ENCODE measurements around the gene SEC16A.

SEC16A gene

DNA sequence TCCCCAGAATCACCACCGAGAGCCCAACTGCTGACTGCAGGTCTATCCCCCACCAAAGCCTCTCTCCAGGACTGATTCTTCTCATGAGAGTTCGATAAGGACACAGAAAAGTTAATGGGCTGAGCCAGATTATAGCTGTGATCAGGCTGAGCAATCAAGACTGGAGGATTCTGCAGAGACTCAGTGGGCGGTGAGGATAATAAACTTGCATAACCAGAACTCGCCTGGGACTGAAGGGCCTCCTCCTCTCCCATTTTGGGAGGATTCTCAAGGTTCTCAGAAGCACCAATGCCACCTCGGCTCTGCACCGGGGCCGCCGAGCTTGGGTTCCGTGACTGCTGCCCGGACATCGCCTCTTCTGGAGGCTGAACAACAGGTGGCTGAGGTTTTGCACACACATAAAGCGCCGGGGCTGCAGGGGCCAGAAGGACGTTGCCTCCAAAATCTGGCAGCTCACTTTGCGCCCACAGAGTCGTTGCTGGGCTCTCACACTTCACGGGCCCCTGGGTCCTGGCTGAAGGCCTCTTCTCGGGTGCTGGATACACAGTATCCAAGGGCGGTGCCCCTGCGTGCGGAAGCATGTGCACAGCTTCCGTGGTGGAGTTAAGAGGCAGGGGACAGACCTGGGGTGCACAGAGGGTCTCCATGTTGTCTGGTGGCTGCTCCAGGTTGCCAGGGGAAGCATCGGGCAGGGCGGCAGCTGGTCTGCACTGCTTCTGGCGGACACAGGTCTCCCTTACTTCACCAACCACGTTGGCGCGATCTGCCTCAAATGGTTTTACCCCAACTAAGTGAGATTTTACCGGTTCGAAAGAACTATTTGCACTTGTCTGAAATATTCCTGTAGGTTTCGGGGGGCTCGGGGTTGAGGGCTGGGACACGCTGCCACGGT lies 7.6 kb downstream of the SEC16A start:
- no peaks in the 10 kb centered on the region for H3K27me3 ChIP-seq (ENCODE audit: insufficient read depth, low read length)
- H3K9me3 ChIP-seq (ENCODE audit: insufficient read depth, low read depth, low read length), result no peaks in the 10 kb centered on the region
- H3K9ac ChIP-seq (ENCODE audit: low read depth, low read length), result no peak overlapping the region
- no peak overlapping the region for H3K4me3 ChIP-seq (ENCODE audit: low read length)
- H3K27ac ChIP-seq (ENCODE audit: low read depth, low read length), result no peak overlapping the region
- H3K36me3 ChIP-seq (ENCODE audit: insufficient read depth, low read length), result peaks cover 92% of the 10 kb centered on the region
- WGBS, result 96% methylated on average over 34 of the region's 34 CpGs
- no peaks in the 10 kb centered on the region for H3K4me1 ChIP-seq (ENCODE audit: insufficient read depth, low read length)

DNA sequence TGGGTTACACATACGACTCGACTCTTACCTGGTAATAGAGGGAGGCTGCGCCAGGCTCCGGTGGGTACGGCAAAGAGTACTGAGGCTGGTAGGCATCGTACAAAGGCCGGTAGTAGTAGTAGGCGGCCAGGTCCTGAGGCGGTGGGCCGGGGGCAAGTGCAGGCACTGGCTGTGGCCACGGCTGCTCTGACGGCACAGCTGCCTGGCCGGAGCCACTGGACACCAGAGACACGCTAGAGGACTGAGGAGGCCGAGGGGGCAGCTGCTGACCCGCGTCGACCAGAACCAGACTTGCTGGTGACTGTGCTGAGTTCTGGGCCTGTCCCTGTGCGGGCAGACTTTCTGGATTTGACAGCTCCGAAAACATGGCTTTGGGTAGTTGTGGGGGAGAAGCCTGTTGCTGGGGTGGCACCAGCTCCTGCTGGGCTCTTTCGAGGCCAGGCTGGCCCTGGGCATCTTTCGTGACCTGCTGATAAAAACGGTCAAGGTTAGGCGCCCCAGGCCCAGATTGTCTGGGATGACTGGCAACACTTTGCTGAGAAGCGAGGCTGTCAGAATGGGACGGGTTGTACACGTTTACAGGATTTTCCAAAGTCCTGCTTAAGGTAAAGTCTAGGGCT lies 8.7 kb downstream of the SEC16A start:
- H3K4me1 ChIP-seq (ENCODE audit: insufficient read depth, low read length), result no peaks in the 10 kb centered on the region
- H3K4me3 ChIP-seq (ENCODE audit: low read length), result no peak overlapping the region
- no peak overlapping the region for H3K27ac ChIP-seq (ENCODE audit: low read depth, low read length)
- WGBS, result 93% methylated on average over 27 of the region's 27 CpGs
- no peak overlapping the region for H3K9ac ChIP-seq (ENCODE audit: low read depth, low read length)
- H3K27me3 ChIP-seq (ENCODE audit: insufficient read depth, low read length), result no peaks in the 10 kb centered on the region
- peaks cover 96% of the 10 kb centered on the region for H3K36me3 ChIP-seq (ENCODE audit: insufficient read depth, low read length)
- no peaks in the 10 kb centered on the region for H3K9me3 ChIP-seq (ENCODE audit: insufficient read depth, low read depth, low read length)

DNA sequence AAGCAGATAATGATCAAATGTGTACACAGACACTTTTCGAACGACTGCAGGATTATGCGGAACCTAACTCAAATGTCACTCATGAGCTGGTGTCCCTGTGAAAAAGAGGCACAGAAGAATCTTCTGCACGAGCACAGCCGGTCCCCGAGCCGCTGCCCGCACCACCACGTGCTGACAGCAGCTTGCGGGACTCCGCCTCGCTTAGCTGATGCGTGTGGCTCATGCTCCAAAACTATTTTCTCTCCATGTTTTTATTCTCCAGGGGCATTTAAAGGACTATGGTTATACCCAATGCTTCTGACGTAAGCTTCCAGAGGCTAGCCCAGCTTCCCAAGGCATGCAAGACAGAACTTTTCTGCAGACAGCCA lies 9.5 kb downstream of the SEC16A start:
- Histone ChIP-seq H3K9me3 (ENCODE audit: insufficient read depth, low read depth, low read length) (no peaks in the 10 kb centered on the region), H3K36me3 (ENCODE audit: insufficient read depth, low read length) (peaks cover 98% of the 10 kb centered on the region)
- WGBS, result 95% methylated on average over 14 of the region's 14 CpGs

DNA sequence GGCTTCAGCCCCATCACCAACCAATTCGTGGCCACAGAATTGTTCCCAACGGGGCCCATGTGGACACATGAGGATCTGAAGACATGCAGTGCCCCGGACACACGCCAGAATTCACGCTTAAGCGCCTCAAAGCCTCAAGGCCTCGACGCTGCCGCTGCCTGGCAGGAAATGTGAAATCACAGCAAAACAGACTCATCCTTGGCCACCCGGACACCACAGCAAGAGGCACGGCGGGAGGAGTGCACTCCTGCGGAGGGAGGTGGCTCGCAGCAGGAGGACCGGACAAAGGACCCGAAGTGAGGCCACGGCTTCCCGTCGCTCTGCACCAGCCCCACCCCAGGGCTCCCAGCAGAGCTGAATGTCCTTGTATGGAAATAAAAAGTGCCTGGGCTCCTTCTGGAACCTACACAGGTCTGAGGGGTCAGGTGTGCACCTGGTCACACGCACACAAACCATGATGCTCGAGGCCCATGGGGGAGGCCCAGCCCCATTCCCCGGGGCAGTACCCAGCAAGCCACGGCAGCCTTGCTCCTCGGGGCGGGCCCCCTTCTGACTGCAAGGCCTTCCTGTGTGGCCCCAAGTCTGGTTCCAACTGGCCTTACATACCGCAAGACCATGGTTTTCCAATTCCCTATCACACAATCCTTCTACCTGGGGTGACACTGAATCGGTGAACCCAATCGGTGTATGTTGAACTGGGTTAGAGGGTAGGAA lies 10.0 kb downstream of the SEC16A start:
- Histone ChIP-seq H3K27ac (ENCODE audit: low read depth, low read length) (no peak overlapping the region), H3K9me3 (ENCODE audit: insufficient read depth, low read depth, low read length) (no peaks in the 10 kb centered on the region), H3K4me3 (ENCODE audit: low read length) (no peak overlapping the region), H3K4me1 (ENCODE audit: insufficient read depth, low read length) (no peaks in the 10 kb centered on the region), H3K9ac (ENCODE audit: low read depth, low read length) (no peak overlapping the region), H3K27me3 (ENCODE audit: insufficient read depth, low read length) (no peaks in the 10 kb centered on the region), H3K36me3 (ENCODE audit: insufficient read depth, low read length) (peaks cover 100% of the 10 kb centered on the region)
- 94% methylated on average over 28 of the region's 28 CpGs for WGBS

More for the DNA sequence above, 9.5 kb downstream of the SEC16A start:
- H3K27ac ChIP-seq (ENCODE audit: low read depth, low read length), result no peak overlapping the region
- no peaks in the 10 kb centered on the region for H3K4me1 ChIP-seq (ENCODE audit: insufficient read depth, low read length)
- H3K4me3 ChIP-seq (ENCODE audit: low read length), result no peak overlapping the region
- H3K9ac ChIP-seq (ENCODE audit: low read depth, low read length), result no peak overlapping the region
- no peaks in the 10 kb centered on the region for H3K27me3 ChIP-seq (ENCODE audit: insufficient read depth, low read length)

DNA sequence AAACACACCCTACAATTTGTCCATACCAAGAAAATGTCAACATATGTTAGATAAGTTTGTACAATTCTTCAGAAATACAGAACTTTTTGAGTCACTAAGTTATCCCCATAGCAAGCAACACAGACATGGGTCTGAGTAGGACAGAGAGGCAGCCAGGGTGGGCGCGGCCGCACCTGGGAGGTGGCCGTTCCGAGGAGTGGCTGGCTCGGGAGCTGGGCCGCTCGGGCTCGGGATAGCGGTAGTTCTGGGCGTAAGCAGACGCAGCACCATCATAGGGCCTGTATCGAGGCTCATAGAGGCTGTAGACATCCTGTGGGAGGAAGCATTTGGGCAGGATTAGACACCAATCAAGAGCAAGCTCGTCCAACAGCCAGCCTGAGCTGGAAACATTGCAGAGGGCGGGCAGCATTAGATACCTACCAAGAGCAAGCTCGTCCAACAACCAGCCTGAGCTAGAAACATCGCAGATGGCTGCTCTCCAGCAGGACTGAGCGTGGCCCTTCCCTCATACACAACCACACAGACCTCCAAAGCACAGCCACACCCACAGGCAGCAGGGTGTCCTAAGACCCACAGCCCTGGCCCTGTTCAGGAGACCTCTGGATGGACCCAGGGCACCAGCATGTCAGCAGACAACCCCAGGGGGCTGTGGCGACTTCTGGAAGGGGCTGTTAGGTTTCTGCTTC lies 10.9 kb downstream of the SEC16A start:
- Histone ChIP-seq H3K9me3 (ENCODE audit: insufficient read depth, low read depth, low read length) (no peaks in the 10 kb centered on the region), H3K27me3 (ENCODE audit: insufficient read depth, low read length) (no peaks in the 10 kb centered on the region), H3K4me3 (ENCODE audit: low read length) (no peak overlapping the region), H3K27ac (ENCODE audit: low read depth, low read length) (no peak overlapping the region), H3K36me3 (ENCODE audit: insufficient read depth, low read length) (peaks cover 100% of the 10 kb centered on the region), H3K4me1 (ENCODE audit: insufficient read depth, low read length) (no peaks in the 10 kb centered on the region), H3K9ac (ENCODE audit: low read depth, low read length) (no peak overlapping the region)
- WGBS, result 95% methylated on average over 19 of the region's 19 CpGs

DNA sequence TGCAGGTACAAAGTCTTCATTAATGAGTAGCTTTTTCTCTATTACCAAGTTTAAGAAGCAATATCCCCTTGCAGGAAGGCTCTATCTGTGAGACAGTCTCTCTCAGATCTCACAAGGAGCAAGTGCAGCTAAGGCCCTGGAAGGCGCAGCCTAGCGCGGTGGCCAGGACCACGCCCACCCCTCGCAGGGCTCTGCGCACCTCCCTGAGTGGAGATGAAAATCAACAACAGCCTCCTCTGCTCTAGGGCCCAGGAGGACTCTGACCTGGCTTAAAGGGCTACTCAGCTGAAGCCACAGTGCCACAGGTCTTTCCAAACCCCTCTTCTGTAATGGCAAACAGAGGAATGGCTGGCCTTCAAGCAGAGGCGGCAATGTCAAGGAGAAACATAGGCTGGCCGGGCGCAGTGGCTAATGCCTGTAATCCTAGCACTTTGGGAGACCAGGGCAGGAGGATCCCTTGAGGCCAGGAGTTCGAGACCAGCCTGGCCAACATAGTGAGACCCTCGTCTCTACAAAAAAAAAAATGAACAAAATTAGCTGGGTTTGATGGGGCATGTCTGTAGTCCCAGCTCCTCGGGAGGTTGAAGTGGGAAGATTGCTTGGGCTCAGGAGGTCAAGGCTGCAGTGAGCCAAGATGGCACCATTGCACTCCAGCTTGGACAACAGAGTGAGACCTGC lies 11.9 kb downstream of the SEC16A start:
- no peak overlapping the region for H3K9ac ChIP-seq (ENCODE audit: low read depth, low read length)
- H3K36me3 ChIP-seq (ENCODE audit: insufficient read depth, low read length), result peaks cover 100% of the 10 kb centered on the region
- no peak overlapping the region for H3K4me3 ChIP-seq (ENCODE audit: low read length)
- H3K27ac ChIP-seq (ENCODE audit: low read depth, low read length), result no peak overlapping the region
- 95% methylated on average over 12 of the region's 12 CpGs for WGBS
- no peaks in the 10 kb centered on the region for H3K9me3 ChIP-seq (ENCODE audit: insufficient read depth, low read depth, low read length)
- H3K27me3 ChIP-seq (ENCODE audit: insufficient read depth, low read length), result no peaks in the 10 kb centered on the region
- no peaks in the 10 kb centered on the region for H3K4me1 ChIP-seq (ENCODE audit: insufficient read depth, low read length)

DNA sequence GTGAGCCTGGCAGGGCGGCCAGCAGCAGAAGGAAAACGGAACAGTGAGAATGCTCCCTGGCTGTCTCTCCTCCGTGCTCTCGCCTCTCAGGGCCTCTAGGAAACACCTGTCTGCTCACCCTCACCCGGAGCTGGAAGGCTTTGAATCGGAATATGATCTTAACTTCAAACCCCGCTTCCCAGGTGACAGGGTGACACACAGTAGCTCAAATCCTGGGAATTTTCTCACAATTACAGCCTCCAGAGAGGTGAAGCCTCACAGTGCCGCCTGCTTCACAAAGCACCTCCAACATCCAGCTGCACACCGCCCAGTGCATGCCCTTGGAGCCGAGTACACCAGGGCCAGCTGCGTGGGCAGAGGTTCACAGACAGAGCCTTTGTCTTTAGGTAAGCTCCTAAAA lies 12.5 kb downstream of the SEC16A start:
- WGBS, result 95% methylated on average over 11 of the region's 11 CpGs
- no peaks in the 10 kb centered on the region for H3K4me1 ChIP-seq (ENCODE audit: insufficient read depth, low read length)
- H3K36me3 ChIP-seq (ENCODE audit: insufficient read depth, low read length), result peaks cover 100% of the 10 kb centered on the region
- no peaks in the 10 kb centered on the region for H3K27me3 ChIP-seq (ENCODE audit: insufficient read depth, low read length)
- H3K9ac ChIP-seq (ENCODE audit: low read depth, low read length), result no peak overlapping the region
- no peaks in the 10 kb centered on the region for H3K9me3 ChIP-seq (ENCODE audit: insufficient read depth, low read depth, low read length)
- no peak overlapping the region for H3K27ac ChIP-seq (ENCODE audit: low read depth, low read length)
- no peak overlapping the region for H3K4me3 ChIP-seq (ENCODE audit: low read length)

DNA sequence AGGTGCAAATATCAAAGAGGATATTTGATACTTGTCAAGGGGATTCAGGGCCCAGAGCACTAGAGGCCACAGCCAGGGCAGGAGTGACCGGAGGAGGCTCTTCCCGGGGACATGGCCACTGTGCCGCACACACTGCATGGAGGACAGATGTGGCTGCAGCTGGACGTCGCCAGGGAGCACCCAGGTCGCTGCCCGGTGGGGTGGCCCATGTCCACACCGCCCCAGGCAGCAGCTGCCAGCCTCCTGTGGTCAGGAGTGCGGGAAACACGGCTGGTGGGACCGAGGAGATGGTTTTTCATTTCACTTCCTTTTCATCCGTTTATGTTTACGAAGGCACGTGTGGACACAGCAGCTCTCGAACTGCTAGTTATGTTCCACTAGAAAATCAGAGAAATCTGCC lies 15.1 kb downstream of the SEC16A start:
- H3K9ac ChIP-seq (ENCODE audit: low read depth, low read length), result no peak overlapping the region
- no peak overlapping the region for H3K27ac ChIP-seq (ENCODE audit: low read depth, low read length)
- H3K9me3 ChIP-seq (ENCODE audit: insufficient read depth, low read depth, low read length), result no peaks in the 10 kb centered on the region
- peaks cover 100% of the 10 kb centered on the region for H3K36me3 ChIP-seq (ENCODE audit: insufficient read depth, low read length)
- no peaks in the 10 kb centered on the region for H3K27me3 ChIP-seq (ENCODE audit: insufficient read depth, low read length)
- H3K4me3 ChIP-seq (ENCODE audit: low read length), result no peak overlapping the region
- no peaks in the 10 kb centered on the region for H3K4me1 ChIP-seq (ENCODE audit: insufficient read depth, low read length)
- WGBS, result 97% methylated on average over 15 of the region's 15 CpGs

DNA sequence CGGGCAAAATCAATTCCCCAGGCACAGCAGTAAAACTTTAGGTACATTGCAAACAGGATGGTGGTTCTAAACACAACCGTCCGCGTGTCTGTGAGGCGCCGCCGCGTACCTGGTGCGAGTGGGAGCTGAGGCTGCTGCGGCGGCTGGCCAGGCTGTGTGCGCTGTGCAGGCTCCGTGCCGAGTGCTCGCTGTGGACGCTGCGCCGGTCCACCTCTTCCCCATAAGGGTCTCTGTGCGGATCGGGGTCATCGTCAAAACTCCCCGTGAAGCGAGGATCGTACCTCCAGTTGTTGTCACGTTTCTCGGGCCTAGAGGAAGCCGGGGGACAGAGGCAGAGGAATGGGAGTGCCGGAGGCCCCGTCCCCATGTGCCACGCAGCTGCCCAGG lies 16.7 kb downstream of the SEC16A start:
- 97% methylated on average over 30 of the region's 30 CpGs for WGBS
- Histone ChIP-seq H3K27me3 (ENCODE audit: insufficient read depth, low read length) (no peaks in the 10 kb centered on the region), H3K4me3 (ENCODE audit: low read length) (no peak overlapping the region), H3K4me1 (ENCODE audit: insufficient read depth, low read length) (no peaks in the 10 kb centered on the region), H3K36me3 (ENCODE audit: insufficient read depth, low read length) (peaks cover 98% of the 10 kb centered on the region), H3K9ac (ENCODE audit: low read depth, low read length) (no peak overlapping the region), H3K27ac (ENCODE audit: low read depth, low read length) (no peak overlapping the region), H3K9me3 (ENCODE audit: insufficient read depth, low read depth, low read length) (no peaks in the 10 kb centered on the region)

DNA sequence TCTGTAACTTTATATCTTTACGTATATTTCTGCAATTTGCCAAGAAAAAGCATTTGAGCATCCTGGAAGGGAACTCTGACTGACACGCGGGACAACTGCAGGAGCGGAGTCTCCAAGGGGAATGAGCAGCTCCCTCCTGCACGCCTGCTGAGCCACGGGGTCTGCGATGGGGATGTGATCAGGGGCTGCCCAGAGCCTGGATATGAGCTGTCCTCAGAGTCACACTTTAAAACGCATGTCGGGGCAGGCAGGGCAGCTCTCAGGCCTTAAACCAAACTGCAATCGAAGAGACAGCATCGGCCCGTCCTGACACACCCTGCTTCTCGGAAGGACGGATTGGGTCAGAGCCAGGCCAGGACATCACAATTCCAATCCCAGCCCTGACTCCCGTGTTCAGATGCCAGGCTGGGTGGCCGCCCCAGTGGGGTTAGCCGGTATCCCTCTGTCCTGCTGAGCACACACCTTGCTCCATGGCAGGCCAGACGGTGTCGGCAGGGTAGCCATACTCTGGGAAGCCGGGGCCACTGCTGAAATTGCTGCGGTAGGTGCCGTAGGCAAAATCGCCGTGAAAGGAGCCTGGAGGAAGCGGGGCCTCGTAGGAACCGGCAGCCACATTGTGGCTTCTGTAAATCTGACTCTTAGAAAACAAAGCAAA lies 17.2 kb downstream of the SEC16A start:
- WGBS, result 96% methylated on average over 27 of the region's 27 CpGs
- no peaks in the 10 kb centered on the region for H3K27me3 ChIP-seq (ENCODE audit: insufficient read depth, low read length)
- H3K4me1 ChIP-seq (ENCODE audit: insufficient read depth, low read length), result no peaks in the 10 kb centered on the region
- no peak overlapping the region for H3K4me3 ChIP-seq (ENCODE audit: low read length)
- no peaks in the 10 kb centered on the region for H3K9me3 ChIP-seq (ENCODE audit: insufficient read depth, low read depth, low read length)
- H3K9ac ChIP-seq (ENCODE audit: low read depth, low read length), result no peak overlapping the region
- no peak overlapping the region for H3K27ac ChIP-seq (ENCODE audit: low read depth, low read length)
- peaks cover 98% of the 10 kb centered on the region for H3K36me3 ChIP-seq (ENCODE audit: insufficient read depth, low read length)
